HCEC 1CT (cell line): ENCODE data around the gene PPM1H.

Experiments
- DNase-seq: peaks from one replicate; pipeline ENCODE4 v3.0.0-alpha.2; 2017

The PPM1H gene

DNA sequence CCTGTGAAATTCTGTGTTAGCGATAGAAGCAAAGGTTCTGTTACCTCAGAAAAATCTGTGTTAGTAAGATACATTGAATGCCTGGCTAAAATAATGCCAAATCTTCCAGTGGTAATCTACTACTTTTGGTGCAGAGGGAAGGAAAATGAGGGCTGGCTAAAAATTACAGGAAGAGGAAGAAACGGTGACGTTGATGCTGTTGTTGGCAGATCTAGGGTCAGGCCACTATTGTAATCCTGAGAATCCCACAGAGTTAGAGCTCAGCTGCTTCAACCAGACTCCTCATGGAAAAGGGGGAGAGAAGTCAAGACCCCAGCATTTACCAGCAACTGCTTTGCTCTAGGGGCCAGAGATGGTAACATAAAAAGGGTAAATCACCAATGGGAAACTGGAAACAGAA lies 145.1 kb downstream of the PPM1H start:
- DNase-seq = no peak

DNA sequence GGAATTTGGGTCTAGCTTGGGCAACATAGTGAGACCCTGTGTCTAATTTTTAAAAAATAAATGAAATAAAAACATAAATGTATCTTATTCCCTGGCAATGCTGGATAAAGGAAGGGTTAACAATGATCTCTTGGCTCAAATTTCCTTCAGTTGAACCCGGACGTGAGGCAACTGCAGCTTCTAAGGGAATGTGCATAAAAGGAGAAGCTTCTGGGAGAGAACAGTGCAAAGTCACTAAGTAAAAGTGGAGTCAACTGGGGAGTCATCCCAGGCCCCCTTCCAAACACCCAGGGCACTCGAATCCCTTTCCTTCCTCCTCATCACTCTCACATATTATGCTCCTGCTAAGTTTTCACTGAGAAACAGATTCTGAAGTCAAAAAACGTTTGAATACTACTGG lies 147.3 kb downstream of the PPM1H start:
- no peak for DNase-seq

DNA sequence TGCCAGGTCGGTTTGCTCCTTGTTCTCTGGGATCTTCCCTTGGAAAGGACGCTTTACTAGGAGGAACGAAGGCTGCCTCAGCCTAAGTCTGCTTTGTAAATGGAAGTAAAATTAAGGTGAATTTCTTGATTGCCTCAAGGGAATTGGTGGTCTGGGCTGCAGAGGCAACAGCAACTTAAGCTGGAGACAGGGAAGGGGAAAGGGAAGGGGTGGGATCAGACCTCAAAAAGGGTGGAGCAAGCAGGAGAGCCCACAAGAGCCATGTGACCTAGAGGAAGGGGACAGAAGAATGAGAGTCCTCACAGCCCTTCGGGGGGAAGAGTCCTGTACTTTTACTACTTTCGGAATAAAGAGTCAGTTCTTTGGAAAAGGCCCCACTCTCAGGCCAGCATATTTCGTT lies 147.9 kb downstream of the PPM1H start:
- DNase-seq = no peak

DNA sequence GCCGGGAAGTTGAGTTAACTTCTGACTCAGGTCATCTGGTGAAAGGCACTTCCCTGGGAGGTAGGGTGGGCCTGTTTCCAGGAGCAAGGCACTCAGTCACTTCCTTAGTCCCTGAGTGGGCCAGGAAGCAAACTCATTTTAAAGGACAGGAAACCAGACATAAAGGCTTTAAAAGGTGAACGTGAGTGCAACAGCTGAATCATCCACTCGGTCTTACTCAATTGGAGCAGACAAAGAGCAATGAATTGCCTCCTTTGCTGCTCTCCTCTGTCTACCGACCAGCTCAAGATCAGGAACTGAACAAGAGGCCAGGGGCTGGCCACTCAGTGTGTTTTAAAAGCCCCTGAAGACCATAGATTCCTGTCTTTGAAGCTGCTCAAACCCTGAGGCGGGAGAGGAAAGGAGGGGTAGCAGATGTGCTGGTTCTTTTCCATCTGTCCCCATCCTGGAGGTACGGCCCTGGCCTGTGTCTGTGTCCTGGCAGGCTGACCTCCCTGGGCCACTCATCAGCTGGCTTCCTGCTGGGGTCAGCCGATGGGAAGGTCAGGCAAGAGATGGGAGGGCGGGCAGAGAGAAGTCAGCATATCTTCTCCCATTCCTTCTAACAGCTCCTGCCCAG lies 148.9 kb downstream of the PPM1H start:
- peak; percentile 92 for DNase-seq

DNA sequence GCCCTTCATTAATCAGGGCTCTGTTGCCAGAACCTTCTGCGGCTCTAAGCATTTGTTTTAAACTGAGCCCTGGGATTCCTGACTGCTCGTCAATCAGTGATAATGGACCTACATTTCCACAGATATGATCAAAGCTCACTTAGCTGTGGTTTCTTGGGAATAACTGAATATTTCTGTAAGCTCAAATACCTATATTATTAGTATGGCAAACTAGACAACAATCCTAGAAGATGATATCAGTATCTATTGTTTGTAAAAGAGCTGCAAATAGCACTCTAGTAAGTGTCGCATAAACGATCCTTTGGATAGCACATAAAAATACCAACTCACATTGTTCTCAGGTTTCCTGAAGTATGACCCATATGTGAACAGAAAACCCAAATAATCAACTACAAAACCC lies 150.4 kb downstream of the PPM1H start:
- no peak for DNase-seq

DNA sequence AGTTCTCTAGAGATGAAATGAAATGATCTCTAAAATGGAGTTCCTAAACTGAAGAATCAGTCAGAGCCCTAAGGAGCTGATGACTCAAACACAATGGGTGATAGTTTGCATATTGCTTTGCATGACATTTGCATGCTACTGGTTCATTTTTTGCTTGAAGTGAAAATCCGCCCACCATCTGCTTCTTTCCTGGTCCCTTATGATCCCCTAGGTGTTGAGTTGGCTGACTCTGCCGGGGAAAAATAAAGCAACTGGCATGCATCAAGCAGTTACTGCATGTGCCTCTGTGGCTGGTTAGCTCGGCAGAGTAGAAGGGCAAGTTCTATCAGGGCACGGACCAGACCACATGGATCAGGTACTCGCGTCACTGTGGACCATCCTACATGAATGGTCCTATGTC lies 151.1 kb downstream of the PPM1H start:
- no peak for DNase-seq

DNA sequence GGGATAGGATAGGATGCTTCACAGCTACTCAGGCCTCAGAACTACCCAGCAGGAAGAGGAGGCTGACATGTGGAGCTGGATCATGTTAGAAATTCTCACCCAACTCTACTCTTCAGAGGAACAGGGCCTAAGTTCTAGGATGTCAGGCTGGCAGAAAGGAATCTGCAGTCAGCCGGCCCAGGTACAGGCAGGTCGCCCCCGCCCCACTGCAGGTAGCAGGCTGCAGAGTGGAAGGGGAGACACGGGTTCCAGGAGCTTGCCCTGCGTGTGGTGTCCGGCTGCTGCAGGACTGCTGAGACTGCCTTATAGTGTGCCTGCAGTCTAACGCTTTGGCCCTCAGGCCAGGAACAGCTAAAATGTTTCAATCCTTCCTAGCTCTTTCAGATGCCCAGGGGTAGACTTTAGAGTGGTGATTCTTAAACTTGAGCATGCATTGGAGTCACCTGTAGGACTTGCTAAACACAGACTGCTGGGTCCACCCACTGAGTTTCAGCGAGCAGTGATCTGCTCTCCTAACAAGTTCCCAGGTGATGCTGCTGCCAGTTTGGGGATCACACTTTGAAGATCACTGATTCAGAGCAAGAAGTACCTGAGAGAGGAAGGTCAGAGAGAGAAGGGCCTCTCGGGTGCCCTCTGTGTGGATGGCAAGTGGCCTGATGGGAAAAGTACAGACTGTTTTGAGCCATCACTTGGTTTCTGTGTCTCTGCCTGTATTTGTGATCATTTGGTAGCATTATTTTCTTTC lies 153.6 kb downstream of the PPM1H start:
- DNase-seq = no peak

DNA sequence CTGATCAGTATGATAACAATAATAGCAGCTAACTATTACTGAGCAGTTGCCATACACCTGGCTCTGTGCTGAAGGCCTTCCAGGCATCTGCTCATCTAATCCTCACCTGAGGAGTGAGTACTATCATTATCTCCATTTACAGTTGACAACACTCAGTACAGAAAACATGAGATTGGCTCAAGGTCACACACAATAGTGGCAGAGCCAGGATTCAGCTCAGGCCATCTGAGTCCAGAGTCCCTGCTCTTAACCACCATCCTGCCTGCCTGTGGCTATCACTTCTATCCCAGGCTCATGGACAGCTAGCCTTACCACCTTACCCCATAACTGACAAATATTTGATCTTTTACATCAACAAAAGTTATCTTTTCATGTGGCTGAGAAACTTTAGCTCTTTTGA lies 155.5 kb downstream of the PPM1H start:
- DNase-seq = no peak

DNA sequence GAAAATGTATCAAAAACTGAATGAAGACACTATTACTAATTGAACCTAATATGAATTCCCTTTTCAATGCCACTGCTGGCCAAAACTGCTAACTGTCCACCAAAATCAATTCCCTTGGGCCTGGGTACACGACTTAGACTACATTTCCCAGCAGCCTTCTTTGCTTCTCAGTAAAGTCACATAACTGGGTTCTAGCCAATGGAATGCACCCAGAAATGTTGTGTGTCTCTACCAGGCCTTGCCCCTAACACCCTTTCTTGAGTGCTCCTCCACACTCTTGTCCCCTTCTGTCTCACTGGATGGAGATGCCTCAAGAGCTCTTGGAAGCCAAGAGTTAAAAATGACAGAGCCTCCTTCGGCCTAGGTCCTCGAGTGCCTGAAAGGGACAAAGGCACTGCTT lies 156.8 kb downstream of the PPM1H start:
- no peak for DNase-seq

DNA sequence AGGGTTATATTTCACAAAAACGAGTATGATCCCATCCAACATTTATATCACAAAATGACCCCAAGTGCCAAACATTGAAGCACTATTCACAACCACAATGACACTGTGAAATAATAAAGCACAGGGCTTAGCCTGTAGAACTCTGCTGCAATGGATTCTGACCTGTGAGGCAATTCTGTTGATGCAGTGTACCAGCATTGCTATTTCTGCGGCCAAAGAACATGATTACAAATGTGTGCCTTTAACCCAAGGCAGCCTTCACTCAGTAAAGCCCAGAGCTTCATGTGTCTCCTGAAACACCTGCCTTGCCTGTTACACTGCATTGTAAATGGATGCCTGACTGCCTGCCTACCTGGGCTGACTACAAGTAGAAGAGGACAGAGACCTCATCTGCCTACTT lies 158.0 kb downstream of the PPM1H start:
- DNase-seq = no peak

DNA sequence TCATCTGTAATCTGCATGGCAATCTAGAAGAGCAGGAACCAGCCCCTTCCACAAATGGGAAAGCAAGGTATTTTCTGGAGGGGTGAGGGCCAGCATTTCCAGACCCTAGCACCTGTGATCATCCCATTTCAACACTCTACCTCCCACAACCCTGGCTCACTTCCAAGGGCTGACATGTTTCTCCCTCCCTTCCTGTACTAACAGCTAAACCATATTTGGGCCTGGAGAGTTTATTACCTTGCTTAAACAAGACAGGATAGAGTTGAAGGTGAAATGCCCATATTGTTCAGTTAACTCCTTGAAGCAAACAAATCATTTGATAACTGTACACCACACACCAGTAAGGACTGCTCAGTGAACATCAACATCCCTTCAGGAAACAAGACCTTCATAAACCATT lies 158.4 kb downstream of the PPM1H start:
- DNase-seq = no peak

DNA sequence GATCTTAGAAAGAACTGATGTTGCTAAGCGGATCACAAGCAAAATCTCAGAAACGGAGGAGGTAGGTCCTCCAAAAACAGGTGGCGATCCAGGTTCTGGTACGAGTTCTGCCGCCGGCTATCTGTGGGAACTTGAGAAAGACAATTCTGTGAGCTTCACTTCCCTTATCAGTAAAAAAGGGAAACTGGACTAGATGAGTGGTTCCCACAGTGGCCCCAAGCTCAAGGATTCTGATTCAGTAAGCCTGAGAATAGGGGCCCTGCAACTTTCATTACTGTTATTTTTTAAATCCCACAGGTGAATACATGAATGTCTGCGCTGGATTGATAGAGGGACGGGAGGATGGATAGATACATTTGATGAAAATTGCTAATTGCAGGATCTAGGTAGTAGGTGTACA lies 160.2 kb downstream of the PPM1H start:
- DNase-seq = no peak

DNA sequence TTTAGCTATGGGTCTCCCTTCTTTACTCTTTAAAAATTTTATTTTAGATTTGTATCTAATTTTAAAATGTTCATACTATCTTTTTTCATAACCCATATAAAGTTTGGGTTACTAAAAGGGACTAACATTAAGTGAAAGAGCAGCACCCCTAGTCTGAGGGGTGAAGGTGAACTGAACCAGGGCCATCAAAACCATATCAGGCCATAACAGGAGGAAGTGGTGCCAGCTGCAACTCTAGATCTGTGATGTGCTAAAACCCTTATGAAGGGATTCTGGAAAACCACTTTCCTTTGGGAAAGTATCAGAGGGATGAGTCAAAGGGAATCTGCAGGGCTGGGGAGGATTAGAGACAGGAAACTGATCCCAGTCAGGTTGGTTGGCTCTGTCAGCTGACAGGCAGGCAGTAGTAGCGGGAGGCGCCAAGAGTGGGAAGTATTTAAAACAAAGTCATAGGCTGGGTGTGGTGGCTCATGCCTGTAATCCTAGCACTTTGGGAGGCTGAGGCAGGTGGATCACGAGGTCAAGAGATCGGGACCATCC lies 162.5 kb downstream of the PPM1H start:
- peak; percentile 76 for DNase-seq

DNA sequence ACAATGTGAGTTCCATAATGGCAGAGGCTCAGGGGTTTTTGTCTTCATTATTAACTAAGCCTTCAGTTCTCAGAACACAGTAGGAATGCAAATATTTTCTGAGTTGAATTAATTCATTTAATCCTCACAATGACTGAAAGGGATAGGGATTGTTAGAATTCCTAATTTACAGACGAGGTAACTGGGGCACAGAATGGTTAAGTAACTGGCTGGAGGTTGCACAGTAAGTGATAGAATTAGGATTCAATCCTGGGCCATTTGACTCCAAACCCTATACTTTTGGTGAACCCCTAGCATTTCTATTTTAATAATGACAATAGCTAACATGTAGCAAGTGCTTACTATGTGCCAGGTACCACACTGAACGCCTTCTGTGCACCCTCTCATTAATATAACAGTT lies 163.1 kb downstream of the PPM1H start:
- no peak for DNase-seq

DNA sequence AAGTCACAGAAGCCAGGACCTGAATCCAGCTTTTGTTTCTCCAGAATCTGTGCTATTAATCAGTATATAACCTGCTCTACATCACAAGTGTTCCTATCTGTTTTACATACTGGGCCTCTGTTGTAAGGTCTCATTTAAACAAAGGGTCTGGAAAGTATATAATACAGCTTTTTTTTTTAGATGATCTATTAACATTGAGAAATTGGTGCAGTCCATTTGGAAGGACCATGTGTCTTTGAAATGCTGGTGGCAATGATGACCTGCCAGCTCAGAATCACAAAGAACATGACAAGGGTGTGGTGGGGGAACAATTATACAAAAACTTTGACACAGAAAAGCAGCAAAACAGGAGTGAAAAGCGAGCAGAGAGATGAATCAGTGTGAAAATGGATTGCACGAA lies 164.6 kb downstream of the PPM1H start:
- no peak for DNase-seq

DNA sequence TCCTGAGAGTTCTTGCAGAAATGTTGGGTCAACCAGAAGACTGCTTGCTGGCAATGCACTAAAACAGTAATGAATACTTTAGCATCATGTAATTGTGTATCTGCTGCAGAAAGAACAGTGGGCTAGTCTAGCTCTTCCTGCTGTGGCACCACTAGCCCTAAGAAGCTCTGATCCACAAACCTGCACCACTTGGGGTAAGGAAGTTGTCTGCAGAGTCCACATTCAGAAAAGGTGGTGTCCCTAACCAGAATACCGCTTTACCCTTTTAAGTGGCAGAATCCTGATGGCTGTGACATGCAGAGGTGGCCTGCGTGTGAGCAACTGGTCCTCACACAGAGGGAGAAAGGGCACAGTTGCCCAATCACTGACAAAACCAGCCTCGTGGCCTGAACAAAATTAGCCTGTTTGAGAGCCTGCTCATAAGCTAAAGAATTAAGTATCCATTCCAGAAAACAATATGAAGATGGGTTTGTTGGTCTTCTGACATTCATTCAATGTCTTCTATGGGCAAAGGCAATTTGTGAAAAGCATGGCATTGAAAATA lies 165.8 kb downstream of the PPM1H start:
- DNase-seq = no peak

DNA sequence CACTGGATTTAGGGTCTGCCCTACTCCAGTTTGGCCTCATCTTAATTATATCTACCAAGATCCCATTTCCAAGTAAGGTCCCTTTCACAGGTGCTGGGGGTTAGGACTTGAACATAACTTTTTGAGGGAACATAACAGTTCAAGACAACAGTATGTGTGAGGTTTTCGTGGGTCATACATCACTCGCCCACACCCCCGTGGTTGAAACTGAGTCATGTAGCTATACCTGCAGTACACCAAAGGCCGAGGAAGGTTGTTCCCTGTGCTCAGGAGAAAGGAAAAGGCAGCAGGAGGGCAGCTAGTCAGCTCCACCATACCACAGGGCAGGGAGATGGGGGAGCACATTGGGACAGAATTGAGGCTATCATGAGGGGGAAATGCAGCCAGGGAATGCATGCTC lies 167.0 kb downstream of the PPM1H start:
- no peak for DNase-seq

DNA sequence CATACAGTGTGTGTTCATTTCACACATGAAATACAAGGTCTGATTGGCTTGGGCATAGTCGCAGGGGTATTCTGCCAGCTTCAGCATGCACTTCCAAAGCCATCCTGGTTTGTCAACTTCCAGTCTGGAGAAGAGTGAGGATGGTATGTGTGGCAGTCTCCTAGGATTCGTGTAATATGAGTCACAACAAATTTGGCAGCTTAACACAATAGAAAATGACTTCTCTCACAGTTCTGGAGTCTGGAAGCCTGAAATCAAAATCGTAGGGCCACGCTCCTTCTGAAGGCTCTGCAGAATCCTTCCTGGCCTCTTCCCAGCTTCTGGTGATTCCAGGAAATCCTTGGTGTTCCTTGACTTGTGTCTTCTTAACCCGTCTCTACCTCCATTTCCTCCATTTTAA lies 167.5 kb downstream of the PPM1H start:
- peak; percentile 54 for DNase-seq

DNA sequence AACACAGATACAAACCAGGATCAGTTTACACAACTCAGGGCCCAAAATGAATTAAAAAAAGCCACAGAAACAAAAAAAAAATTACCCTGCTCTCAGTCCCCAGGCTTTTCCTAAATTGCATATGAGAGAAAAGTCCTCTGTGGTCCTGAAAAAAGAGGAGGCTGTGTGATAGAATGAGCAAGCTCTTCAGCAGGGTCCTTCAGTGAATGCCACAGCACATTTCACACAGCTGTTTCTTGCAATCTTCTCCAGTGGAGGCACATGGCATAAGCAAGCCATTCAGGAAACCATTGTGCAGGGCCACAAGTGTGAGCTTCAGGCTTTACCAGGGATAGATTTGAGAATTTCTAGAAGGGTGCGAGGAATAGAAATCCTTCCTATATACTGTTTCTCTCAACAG lies 168.5 kb downstream of the PPM1H start:
- DNase-seq = no peak

DNA sequence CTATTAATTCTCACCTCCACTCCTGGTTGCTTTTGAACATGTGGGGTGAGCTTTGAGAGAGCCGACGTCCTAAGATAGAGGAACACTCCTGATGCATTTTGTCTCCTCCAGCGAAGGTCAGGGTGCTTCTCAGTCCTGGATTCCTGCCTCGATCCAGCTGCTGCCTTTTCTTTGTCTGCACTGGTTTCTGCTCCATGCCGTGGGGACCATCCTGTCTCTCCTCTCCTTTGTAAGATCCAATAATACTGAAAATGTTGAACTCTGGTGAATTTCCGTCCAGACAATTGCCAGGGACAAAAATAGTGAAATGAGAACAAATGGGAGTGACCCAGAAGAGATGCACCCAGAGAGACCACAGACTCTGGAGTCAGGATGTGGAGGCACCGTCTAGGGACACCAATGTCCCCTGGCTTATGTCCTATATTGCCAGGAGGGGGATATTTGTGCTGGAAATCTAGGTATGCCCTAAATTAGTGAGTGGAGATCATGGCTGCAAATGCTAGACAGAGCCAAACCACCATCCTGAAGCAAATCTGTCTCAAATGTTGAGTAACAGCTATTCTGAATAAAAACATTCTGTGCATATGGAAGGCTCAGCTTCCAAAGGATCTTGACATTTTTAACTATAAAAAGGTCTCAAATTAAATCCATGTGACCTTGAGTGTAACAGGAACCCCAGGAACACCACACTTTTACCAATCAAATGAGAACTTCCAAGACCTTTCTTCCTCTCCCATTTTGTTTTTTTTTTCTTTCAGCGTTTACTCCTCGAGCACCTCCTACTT lies 170.9 kb downstream of the PPM1H start:
- DNase-seq = no peak

DNA sequence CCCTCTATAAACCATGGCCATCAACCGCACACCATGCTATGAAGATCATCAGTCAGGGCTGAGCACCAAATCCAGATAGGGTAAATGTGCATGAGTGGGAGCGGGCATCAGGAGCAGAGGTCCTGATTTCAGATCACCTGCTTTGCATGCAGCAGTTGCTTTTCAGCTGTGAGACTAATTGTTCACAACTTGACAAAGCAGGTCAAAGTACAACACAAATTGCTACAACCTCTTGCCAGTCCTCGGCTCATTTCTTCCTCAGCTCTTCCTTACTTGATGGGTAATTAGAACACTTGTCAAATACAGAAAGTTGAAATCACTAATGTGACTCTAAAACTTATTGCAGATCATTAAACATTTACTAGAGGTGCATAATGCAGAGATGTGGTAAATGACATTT lies 171.6 kb downstream of the PPM1H start:
- DNase-seq = no peak

DNA sequence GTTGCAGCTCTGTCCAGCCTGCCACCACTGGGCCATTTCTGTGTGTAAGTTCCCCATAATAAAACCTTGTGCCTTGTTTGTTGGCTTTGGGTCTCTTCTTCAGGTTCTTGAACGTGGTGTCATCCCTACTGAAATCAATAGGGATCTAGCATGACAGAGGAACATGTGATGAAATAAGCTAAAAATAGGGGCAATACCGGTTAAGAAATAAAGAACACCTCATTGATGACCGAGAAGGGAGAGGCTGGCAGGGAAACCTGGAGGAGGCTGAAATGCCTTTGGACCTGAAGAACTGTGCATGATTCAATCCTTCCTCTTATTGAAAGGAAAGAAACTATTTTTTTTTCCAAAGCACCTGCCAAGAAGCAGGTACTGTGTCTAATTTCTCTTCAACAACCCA lies 172.3 kb downstream of the PPM1H start:
- no peak for DNase-seq

DNA sequence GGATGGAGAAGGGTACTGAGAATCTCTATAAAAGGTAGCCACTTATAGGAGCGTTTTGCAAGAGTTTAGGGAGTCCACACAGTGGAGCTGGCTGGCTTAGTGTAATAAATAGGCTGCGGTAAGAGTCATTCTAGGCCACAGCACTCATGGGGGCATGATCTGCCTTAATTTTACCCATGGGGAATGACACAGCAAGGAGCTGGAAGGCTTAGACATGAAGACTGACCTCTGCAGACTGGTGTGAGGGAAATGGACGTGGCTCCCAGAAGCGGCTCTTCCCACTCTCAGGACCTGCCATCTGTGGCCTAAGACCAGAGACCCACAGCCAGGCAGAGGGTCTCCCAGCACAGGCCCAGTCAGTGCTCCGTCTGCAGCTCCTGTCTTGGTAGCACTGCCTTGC lies 173.3 kb downstream of the PPM1H start:
- no peak for DNase-seq

DNA sequence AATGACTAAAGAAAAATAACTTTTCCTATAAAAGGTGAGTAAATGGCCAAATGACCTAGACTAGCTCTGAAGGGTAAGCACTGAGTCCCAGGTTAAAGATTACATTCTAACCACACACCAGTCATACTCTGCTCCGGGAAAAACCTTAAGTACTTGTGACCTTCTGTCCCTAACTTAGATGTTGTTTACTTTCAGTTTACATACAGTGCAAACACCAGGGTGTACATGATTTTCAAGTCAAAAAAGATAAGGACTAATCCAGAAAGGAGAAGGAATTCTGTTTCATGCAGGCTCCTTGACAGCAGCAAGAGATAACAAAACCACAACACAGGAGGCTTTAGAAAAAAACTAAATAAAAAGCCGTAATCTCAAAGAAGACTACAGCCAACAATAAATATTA lies 174.2 kb downstream of the PPM1H start:
- DNase-seq = no peak
